ENCODE data around the gene C16orf74.

Gene C16orf74

DNA sequence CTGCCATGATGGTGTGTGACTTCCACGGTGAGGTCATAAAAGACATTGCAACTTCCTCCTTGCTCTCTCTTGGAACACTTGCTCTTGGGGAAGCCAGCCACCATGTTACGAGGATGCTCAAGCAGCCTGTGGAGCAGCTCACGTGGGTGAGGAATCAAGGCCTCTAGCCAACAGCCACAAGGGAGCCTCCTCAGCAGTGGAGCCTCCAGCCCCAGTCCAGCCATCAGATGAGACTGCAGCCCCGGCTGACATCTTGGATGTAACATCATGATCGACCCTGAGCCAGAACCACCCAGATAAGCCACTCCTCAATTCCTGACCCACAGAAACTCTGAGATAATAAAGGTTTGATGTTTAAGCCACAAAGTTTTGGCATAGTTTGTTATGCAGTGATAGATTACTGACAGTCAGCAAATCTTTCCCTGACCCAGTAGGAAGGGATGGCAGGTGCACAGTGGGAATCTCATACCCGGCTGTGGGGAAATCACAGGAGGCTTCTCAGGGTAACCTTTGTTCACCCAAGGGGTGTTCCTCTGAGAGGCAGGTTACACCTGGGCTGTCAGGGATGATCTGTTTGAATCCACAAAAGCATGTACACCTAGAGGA, 38.8 kb downstream of the C16orf74 start:
- H3K36me3 ChIP-seq, result peaks cover 3% of the 10 kb centered on the region
- TF ChIP-seq, protein P1, sequence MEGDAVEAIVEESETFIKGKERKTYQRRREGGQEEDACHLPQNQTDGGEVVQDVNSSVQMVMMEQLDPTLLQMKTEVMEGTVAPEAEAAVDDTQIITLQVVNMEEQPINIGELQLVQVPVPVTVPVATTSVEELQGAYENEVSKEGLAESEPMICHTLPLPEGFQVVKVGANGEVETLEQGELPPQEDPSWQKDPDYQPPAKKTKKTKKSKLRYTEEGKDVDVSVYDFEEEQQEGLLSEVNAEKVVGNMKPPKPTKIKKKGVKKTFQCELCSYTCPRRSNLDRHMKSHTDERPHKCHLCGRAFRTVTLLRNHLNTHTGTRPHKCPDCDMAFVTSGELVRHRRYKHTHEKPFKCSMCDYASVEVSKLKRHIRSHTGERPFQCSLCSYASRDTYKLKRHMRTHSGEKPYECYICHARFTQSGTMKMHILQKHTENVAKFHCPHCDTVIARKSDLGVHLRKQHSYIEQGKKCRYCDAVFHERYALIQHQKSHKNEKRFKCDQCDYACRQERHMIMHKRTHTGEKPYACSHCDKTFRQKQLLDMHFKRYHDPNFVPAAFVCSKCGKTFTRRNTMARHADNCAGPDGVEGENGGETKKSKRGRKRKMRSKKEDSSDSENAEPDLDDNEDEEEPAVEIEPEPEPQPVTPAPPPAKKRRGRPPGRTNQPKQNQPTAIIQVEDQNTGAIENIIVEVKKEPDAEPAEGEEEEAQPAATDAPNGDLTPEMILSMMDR (IDR thresholded peaks at IDR 0.05), result no peak
- no peak overlapping the region for H3K4me3 ChIP-seq (ENCODE audit: low read depth in 1 of 2, low read length in 1 of 2)
- H3K4me1 ChIP-seq (ENCODE audit: control insufficient read depth in 1 of 2, insufficient read depth in 1 of 2, low read depth in 1 of 2, low read length in 1 of 2), result peaks cover 0 to 2% of the 10 kb centered on the region in 2 experiments
- no peak overlapping the region for H3K27ac ChIP-seq
- no peaks in the 10 kb centered on the region for H3K9me3 ChIP-seq
- H3K27me3 ChIP-seq, result peaks cover 16% of the 10 kb centered on the region

DNA sequence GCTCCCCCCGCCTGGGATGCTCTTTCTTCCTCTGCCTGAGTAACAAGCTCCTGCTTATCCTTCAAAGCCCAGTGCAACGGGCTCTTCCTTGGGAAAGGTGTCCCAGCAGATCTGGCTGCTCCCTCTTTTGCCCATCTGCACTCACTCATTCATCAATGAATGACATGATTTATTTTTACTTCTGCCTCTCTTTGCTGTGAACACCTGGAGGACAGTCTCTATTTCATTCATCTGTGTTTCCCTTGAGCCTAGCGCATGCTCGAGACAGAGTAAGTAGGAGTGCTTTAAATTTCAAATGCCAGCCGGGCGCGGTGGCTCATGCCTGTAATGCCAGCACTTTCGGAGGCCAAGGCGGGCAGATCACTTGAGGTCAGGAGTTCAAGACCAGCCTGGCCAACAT, 40.2 kb downstream of the C16orf74 start:
- H3K4me3 ChIP-seq (ENCODE audit: low read depth in 1 of 2, low read length in 1 of 2), result no peak overlapping the region

DNA sequence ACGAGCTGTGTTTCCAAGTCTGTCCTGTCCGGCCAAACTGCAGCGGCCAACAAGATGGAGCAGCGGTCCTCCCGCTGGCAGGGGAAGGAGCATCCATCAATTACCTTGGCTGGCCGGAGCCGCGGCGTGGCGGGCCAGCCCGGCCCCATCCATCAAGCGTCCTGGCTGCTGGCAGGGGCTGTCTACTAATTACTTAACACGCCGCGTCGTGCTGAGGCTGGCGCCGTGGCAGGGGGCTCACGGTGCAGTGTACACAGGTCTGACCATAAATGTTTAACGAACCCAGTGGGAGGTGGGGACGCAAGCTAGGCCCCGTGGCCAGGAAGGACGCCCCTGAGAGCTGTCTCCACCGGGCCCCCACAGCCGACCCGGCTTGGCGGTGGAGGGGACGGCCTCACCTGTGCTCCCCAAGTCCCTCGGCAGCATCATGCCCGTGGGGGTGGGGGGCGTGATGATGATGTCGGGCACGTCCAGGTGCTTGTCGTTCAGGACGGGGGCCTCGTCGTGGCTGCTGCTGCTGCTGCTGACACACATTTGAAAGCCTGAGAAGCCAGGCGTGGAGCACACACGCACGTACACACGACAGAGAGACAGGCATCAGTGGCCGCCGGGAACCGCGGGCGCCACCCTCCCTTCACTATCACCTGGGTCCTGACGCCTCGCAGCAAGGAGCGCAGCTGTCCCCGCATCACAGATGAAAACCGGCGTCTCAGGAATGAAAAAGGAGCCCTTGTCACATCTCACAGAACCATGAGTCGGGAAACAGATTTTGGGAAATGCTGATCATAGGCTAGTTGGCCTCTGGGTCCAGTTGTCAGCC, 40.9 kb downstream of the C16orf74 start:
- H3K36me3 ChIP-seq, result peaks cover 3% of the 10 kb centered on the region
- no peaks in the 10 kb centered on the region for H3K9me3 ChIP-seq
- no peaks in the 10 kb centered on the region for H3K27me3 ChIP-seq
- TF ChIP-seq, protein P1 (IDR thresholded peaks at IDR 0.05), result no peak
- H3K27ac ChIP-seq, result no peak overlapping the region
- H3K4me3 ChIP-seq (ENCODE audit: low read depth in 1 of 2, low read length in 1 of 2), result no peak overlapping the region
- no peaks in the 10 kb centered on the region for H3K4me1 ChIP-seq (ENCODE audit: control insufficient read depth in 1 of 2, insufficient read depth in 1 of 2, low read depth in 1 of 2, low read length in 1 of 2)

More for the DNA sequence above, 40.2 kb downstream of the C16orf74 start:
- TF ChIP-seq, protein P1 (IDR thresholded peaks at IDR 0.05), result no peak
- Histone ChIP-seq H3K27me3 (peaks cover 6% of the 10 kb centered on the region), H3K27ac (no peak overlapping the region), H3K36me3 (peaks cover 3% of the 10 kb centered on the region), H3K9me3 (no peaks in the 10 kb centered on the region), H3K4me1 (ENCODE audit: control insufficient read depth in 1 of 2, insufficient read depth in 1 of 2, low read depth in 1 of 2, low read length in 1 of 2) (no peaks in the 10 kb centered on the region)

- TF ChIP-seq, protein P1 (IDR thresholded peaks at IDR 0.05), result no peak
- no peaks in the 10 kb centered on the region for H3K27me3 ChIP-seq
- H3K4me1 ChIP-seq (ENCODE audit: control insufficient read depth in 1 of 2, insufficient read depth in 1 of 2, low read depth in 1 of 2, low read length in 1 of 2), result no peaks in the 10 kb centered on the region
- no peak overlapping the region for H3K27ac ChIP-seq
- no peaks in the 10 kb centered on the region for H3K9me3 ChIP-seq
- peaks cover 3% of the 10 kb centered on the region for H3K36me3 ChIP-seq
- H3K4me3 ChIP-seq (ENCODE audit: low read depth in 1 of 2, low read length in 1 of 2), result no peak overlapping the region
Measured at GRCh38 chr16:85708338-85708737, 42.6 kb downstream of the C16orf74 start.

- TF ChIP-seq, protein P1 (IDR thresholded peaks at IDR 0.05), result no peak
- no peak overlapping the region for H3K27ac ChIP-seq
- peaks cover 3% of the 10 kb centered on the region for H3K36me3 ChIP-seq
- no peaks in the 10 kb centered on the region for H3K27me3 ChIP-seq
- no peak overlapping the region for H3K4me3 ChIP-seq (ENCODE audit: low read depth in 1 of 2, low read length in 1 of 2)
- no peaks in the 10 kb centered on the region for H3K4me1 ChIP-seq (ENCODE audit: control insufficient read depth in 1 of 2, insufficient read depth in 1 of 2, low read depth in 1 of 2, low read length in 1 of 2)
- H3K9me3 ChIP-seq, result no peaks in the 10 kb centered on the region
Measured at GRCh38 chr16:85707528-85708095, 43.3 kb downstream of the C16orf74 start.

Measured in neutrophil (primary cell).